MCF 10A (cell line): ENCODE data around the gene IGF2BP3. TPM values are rescaled to one million over a fixed set of nuclear protein-coding genes. Genes with fewer than 3 reads are reported as not detected.

Source experiments
- BruUV-seq: library from RNA; stranded (reverse); fragments of 400-500 nt; replicated peaks from 2 replicates; lab custom pipeline; 2021; lab: Mats Ljungman, UMichigan
- CTCF ChIA-PET: fragments of 300-600 bp; sonication (Branson Sonifier 250); formaldehyde crosslinking; extraction: SDS; loops from one replicate; lab custom pipeline; 2021; ENCODE audit warnings: antibody characterized with exemption, inconsistent platforms; lab: Yijun Ruan, JAX
- POLR2A ChIA-PET: fragments of 300-600, 350-650 bp; sonication (Branson Sonifier 250); formaldehyde crosslinking; extraction: SDS; loops from one replicate; lab custom pipeline; 2020; ENCODE audit warnings: antibody characterized with exemption, inconsistent platforms; lab: Yijun Ruan, JAX
- DNase-seq: peaks from one replicate; pipeline ENCODE4 v3.0.0-alpha.2; 2018; ENCODE audit not compliant: unreplicated experiment
- H3K27ac Mint-ChIP-seq: one replicate; pipeline ENCODE4 v1.8.0; 2022; ENCODE audit warnings: mild to moderate bottlenecking, low read depth, mixed read lengths; ENCODE audit not compliant: unreplicated experiment
- H3K27me3 Mint-ChIP-seq: one replicate; pipeline ENCODE4 v1.8.0; 2022; ENCODE audit warnings: mixed read lengths; ENCODE audit not compliant: insufficient read depth, unreplicated experiment
- H3K36me3 Mint-ChIP-seq: one replicate; pipeline ENCODE4 v1.8.0; 2022; ENCODE audit warnings: mild to moderate bottlenecking, moderate library complexity, mixed read lengths; ENCODE audit not compliant: insufficient read depth, unreplicated experiment
- H3K4me1 Mint-ChIP-seq: one replicate; pipeline ENCODE4 v1.8.0; 2022; ENCODE audit warnings: mixed read lengths; ENCODE audit not compliant: insufficient read depth, unreplicated experiment
- H3K4me3 Mint-ChIP-seq: one replicate; pipeline ENCODE4 v1.8.0; 2022; ENCODE audit warnings: mild to moderate bottlenecking, moderate library complexity, mixed read lengths; ENCODE audit not compliant: unreplicated experiment
- H3K9me3 Mint-ChIP-seq: one replicate; pipeline ENCODE4 v1.8.0; 2022; ENCODE audit warnings: mixed read lengths; ENCODE audit not compliant: unreplicated experiment
- CTCF ChIP-seq: fragments of 200-600 bp; IDR thresholded peaks from one replicate; pipeline ENCODE4 v1.8.0; 2022; ENCODE audit warnings: antibody characterized with exemption, mild to moderate bottlenecking; ENCODE audit not compliant: unreplicated experiment
- intact Hi-C: fragments of 100-400 bp; cut with micrococcal nuclease; formaldehyde crosslinking; loops from 2 replicates; pipeline ENCODE4 v1.14.1; 2022
- total RNA-seq: library from RNA; stranded (reverse); gene quantifications from 2 replicates; pipeline ENCODE4 v1.2.3, GENCODE V29; 2022

Gene IGF2BP3
- total RNA-seq, 1 experiment from 2014 or later, result 29.8 TPM

GRCh38 chr7:23380961-23381360 lies 89.3 kb downstream of the IGF2BP3 start:
- no peak overlapping the region for H3K27ac Mint-ChIP-seq
- no TSS peak for BruUV-seq
- H3K4me3 Mint-ChIP-seq, result no peak overlapping the region
- peaks cover 13% of the 10 kb centered on the region for H3K4me1 Mint-ChIP-seq
- CTCF ChIA-PET, result interaction anchor here (0.9 to 1.1 kb wide), 2 partner anchors 23 to 485 kb away, joined by 3 to 8 read pairs; no protein-coding TSS in a partner anchor
- POLR2A ChIA-PET, result no interaction called here
- intact Hi-C loops, result no loop called here
- H3K27me3 Mint-ChIP-seq, result no peaks in the 10 kb centered on the region
- H3K36me3 Mint-ChIP-seq, result peaks cover 7% of the 10 kb centered on the region
- no peaks in the 10 kb centered on the region for H3K9me3 Mint-ChIP-seq
- no peak for DNase-seq
- no peak for TF ChIP-seq CTCF

- BruUV-seq, result no TSS peak
- no peak overlapping the region for H3K4me3 Mint-ChIP-seq
- no peaks in the 10 kb centered on the region for H3K9me3 Mint-ChIP-seq
- H3K27ac Mint-ChIP-seq, result no peak overlapping the region
- H3K27me3 Mint-ChIP-seq, result no peaks in the 10 kb centered on the region
- ChIA-PET POLR2A (interaction anchor here (0.6 kb wide), 1 partner anchor 1354 kb away, joined by 4 read pairs; no protein-coding TSS in a partner anchor), CTCF (interaction anchor here (1.1 to 1.6 kb wide), 2 partner anchors 22 to 47 kb away, joined by 5 to 8 read pairs; no protein-coding TSS in a partner anchor)
- no peak for TF ChIP-seq CTCF
- no peak for DNase-seq
- H3K36me3 Mint-ChIP-seq, result peaks cover 7% of the 10 kb centered on the region
- peaks cover 16% of the 10 kb centered on the region for H3K4me1 Mint-ChIP-seq
- intact Hi-C loops, result no loop called here
Measured at GRCh38 chr7:23380556-23380955, 89.7 kb downstream of the IGF2BP3 start.

- intact Hi-C loops, result no loop called here
- Mint-ChIP-seq H3K9me3 (no peaks in the 10 kb centered on the region), H3K4me3 (no peak overlapping the region), H3K4me1 (peaks cover 16% of the 10 kb centered on the region), H3K36me3 (no peaks in the 10 kb centered on the region), H3K27me3 (no peaks in the 10 kb centered on the region), H3K27ac (no peak overlapping the region)
- BruUV-seq, result no TSS peak
- DNase-seq, result no peak
- no peak for TF ChIP-seq CTCF
- POLR2A ChIA-PET, result no interaction called here
- CTCF ChIA-PET, result interaction anchor here (0.7 to 1.6 kb wide), 3 partner anchors 23 to 102 kb away, joined by 3 to 5 read pairs (median 4); no protein-coding TSS in a partner anchor
Measured at GRCh38 chr7:23378996-23379395, 91.3 kb downstream of the IGF2BP3 start.

GRCh38 chr7:23377134-23377533 lies 93.2 kb downstream of the IGF2BP3 start:
- Mint-ChIP-seq H3K9me3 (no peaks in the 10 kb centered on the region), H3K27me3 (no peaks in the 10 kb centered on the region), H3K27ac (no peak overlapping the region), H3K36me3 (no peaks in the 10 kb centered on the region), H3K4me1 (peaks cover 24% of the 10 kb centered on the region), H3K4me3 (no peak overlapping the region)
- CTCF ChIA-PET, result no interaction called here
- TF ChIP-seq CTCF, result no peak
- DNase-seq, result peak; percentile 22
- intact Hi-C loops, result no loop called here
- POLR2A ChIA-PET, result no interaction called here
- BruUV-seq, result no TSS peak
